H1 (cell line): Measurements from ENCODE around the gene SSRP1. TPM values are rescaled to one million over a fixed set of nuclear protein-coding genes. Genes with fewer than 3 reads are reported as not detected.

Experiments used
- BACH1 ChIP-seq: IDR thresholded peaks from 2 replicates; pipeline ENCODE4 v1.6.1; 2012; ENCODE audit warnings: low read length, improper control_type of control experiment
- CHD2 ChIP-seq: IDR thresholded peaks from 2 replicates; pipeline ENCODE4 v1.6.1; 2012; ENCODE audit warnings: low read length, improper control_type of control experiment
- GABPA ChIP-seq: IDR thresholded peaks from 2 replicates; pipeline ENCODE4 v1.6.1; 2011; ENCODE audit warnings: mild to moderate bottlenecking, low read length, moderate library complexity, borderline replicate concordance; ENCODE audit not compliant: insufficient read depth
- HDAC2 ChIP-seq, 2 experiments: fragments of 300-600 bp in 1 of 2; sonication (generic) in 1 of 2; IDR thresholded peaks; 2 replicates each; pipeline ENCODE4 v1.6.1; 2011 to 2012; ENCODE audit warnings: low read depth in 2 of 2, low read length in 2 of 2, mild to moderate bottlenecking in 2 of 2, moderate library complexity in 2 of 2, borderline replicate concordance in 1 of 2, inconsistent platforms in 1 of 2
- HDAC6 ChIP-seq: IDR thresholded peaks from one replicate; pipeline ENCODE4 v1.7.1; 2012; ENCODE audit warnings: low read depth, mild to moderate bottlenecking, inconsistent platforms, low read length, moderate library complexity
- MAFK ChIP-seq: IDR thresholded peaks from 2 replicates; pipeline ENCODE4 v1.6.1; 2012; ENCODE audit warnings: low read depth, mild to moderate bottlenecking, improper control_type of control experiment, low read length
- PHF8 ChIP-seq: fragments of 200-600 bp; sonication (generic); conservative IDR thresholded peaks from 2 replicates; pipeline ENCODE4 v1.7.1; 2012; ENCODE audit warnings: low read depth, mild to moderate bottlenecking, inconsistent platforms, low read length, moderate library complexity
- POU5F1 ChIP-seq: IDR thresholded peaks from 2 replicates; pipeline ENCODE4 v1.6.1; 2011; ENCODE audit warnings: low read depth, mild to moderate bottlenecking, low read length, moderate library complexity
- RBBP5 ChIP-seq: IDR thresholded peaks from 2 replicates; pipeline ENCODE4 v1.7.1; 2012; ENCODE audit warnings: low read depth, mild to moderate bottlenecking, inconsistent platforms, low read length, moderate library complexity, borderline replicate concordance
- polyA plus RNA-seq, 7 experiments: library from polyadenylated mRNA; depleted of rRNA in 3 of 7; stranded (reverse) in 5 of 7; unstranded in 2 of 7; fragments of >200 nt in 5 of 7; fragments of 200-250 nt in 2 of 7; gene quantifications; 1 replicate in 5 of 7; 2 replicates in 1 of 7; 4 replicates in 1 of 7; pipeline versions ENCODE4 v1.2.1 to v1.2.3, GENCODE V29; 2011 to 2013; ENCODE audit warnings: missing spikeins in 2 of 7, mixed read lengths in 2 of 7
- total RNA-seq: library from RNA; stranded (reverse); fragmentation: NEBNext Ultra II Directional; extraction: Animal tissue kit (Norgen Biotek cat#: 25700); gene quantifications from 2 replicates; pipeline ENCODE4 v1.2.1, GENCODE V29; 2021
- TF ChIP-seq, protein P1 (sequence below): fragments of 300-600 bp; sonication (generic); IDR thresholded peaks from 2 replicates; pipeline ENCODE4 v1.7.1; 2012; ENCODE audit warnings: low read length, moderate library complexity, mild to moderate bottlenecking, inconsistent platforms; ENCODE audit not compliant: insufficient replicate concordance

SSRP1 gene
- total and polyA plus RNA-seq, 2 of the 8 experiments (the other 6 are each of a cell fraction or from before 2014, with no cell fraction given): 259 to 281 TPM

- TF ChIP-seq PHF8 (peak; percentile 70), HDAC6 (no peak), MAFK (no peak), GABPA (peak; percentile 55; the same call in 1 of the 2 replicates), RBBP5 (peak; percentile 50; the same call in 1 of the 2 replicates), BACH1 (no peak), POU5F1 (no peak), CHD2 (no peak), HDAC2 (IDR thresholded peaks at IDR 0.05; ENCODE audit: borderline replicate concordance in 1 of 2, low read depth in 2 of 2, low read length in 2 of 2) (no peak; a peak in 1 of 4 replicates)
- TF ChIP-seq, protein P1, sequence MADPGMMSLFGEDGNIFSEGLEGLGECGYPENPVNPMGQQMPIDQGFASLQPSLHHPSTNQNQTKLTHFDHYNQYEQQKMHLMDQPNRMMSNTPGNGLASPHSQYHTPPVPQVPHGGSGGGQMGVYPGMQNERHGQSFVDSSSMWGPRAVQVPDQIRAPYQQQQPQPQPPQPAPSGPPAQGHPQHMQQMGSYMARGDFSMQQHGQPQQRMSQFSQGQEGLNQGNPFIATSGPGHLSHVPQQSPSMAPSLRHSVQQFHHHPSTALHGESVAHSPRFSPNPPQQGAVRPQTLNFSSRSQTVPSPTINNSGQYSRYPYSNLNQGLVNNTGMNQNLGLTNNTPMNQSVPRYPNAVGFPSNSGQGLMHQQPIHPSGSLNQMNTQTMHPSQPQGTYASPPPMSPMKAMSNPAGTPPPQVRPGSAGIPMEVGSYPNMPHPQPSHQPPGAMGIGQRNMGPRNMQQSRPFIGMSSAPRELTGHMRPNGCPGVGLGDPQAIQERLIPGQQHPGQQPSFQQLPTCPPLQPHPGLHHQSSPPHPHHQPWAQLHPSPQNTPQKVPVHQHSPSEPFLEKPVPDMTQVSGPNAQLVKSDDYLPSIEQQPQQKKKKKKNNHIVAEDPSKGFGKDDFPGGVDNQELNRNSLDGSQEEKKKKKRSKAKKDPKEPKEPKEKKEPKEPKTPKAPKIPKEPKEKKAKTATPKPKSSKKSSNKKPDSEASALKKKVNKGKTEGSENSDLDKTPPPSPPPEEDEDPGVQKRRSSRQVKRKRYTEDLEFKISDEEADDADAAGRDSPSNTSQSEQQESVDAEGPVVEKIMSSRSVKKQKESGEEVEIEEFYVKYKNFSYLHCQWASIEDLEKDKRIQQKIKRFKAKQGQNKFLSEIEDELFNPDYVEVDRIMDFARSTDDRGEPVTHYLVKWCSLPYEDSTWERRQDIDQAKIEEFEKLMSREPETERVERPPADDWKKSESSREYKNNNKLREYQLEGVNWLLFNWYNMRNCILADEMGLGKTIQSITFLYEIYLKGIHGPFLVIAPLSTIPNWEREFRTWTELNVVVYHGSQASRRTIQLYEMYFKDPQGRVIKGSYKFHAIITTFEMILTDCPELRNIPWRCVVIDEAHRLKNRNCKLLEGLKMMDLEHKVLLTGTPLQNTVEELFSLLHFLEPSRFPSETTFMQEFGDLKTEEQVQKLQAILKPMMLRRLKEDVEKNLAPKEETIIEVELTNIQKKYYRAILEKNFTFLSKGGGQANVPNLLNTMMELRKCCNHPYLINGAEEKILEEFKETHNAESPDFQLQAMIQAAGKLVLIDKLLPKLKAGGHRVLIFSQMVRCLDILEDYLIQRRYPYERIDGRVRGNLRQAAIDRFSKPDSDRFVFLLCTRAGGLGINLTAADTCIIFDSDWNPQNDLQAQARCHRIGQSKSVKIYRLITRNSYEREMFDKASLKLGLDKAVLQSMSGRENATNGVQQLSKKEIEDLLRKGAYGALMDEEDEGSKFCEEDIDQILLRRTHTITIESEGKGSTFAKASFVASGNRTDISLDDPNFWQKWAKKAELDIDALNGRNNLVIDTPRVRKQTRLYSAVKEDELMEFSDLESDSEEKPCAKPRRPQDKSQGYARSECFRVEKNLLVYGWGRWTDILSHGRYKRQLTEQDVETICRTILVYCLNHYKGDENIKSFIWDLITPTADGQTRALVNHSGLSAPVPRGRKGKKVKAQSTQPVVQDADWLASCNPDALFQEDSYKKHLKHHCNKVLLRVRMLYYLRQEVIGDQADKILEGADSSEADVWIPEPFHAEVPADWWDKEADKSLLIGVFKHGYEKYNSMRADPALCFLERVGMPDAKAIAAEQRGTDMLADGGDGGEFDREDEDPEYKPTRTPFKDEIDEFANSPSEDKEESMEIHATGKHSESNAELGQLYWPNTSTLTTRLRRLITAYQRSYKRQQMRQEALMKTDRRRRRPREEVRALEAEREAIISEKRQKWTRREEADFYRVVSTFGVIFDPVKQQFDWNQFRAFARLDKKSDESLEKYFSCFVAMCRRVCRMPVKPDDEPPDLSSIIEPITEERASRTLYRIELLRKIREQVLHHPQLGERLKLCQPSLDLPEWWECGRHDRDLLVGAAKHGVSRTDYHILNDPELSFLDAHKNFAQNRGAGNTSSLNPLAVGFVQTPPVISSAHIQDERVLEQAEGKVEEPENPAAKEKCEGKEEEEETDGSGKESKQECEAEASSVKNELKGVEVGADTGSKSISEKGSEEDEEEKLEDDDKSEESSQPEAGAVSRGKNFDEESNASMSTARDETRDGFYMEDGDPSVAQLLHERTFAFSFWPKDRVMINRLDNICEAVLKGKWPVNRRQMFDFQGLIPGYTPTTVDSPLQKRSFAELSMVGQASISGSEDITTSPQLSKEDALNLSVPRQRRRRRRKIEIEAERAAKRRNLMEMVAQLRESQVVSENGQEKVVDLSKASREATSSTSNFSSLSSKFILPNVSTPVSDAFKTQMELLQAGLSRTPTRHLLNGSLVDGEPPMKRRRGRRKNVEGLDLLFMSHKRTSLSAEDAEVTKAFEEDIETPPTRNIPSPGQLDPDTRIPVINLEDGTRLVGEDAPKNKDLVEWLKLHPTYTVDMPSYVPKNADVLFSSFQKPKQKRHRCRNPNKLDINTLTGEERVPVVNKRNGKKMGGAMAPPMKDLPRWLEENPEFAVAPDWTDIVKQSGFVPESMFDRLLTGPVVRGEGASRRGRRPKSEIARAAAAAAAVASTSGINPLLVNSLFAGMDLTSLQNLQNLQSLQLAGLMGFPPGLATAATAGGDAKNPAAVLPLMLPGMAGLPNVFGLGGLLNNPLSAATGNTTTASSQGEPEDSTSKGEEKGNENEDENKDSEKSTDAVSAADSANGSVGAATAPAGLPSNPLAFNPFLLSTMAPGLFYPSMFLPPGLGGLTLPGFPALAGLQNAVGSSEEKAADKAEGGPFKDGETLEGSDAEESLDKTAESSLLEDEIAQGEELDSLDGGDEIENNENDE: no peak
Observed at GRCh38 chr11:57335343-57336110, at the start of gene SSRP1 (continued).
